ENCODE measurements around the gene KRT15. TPM values are rescaled to one million over a fixed set of nuclear protein-coding genes. Genes with fewer than 3 reads are reported as not detected.

KRT15 gene
- total and polyA plus RNA-seq, 4 donors, result 15.2 to 51.7 (median 27.0) TPM

DNA sequence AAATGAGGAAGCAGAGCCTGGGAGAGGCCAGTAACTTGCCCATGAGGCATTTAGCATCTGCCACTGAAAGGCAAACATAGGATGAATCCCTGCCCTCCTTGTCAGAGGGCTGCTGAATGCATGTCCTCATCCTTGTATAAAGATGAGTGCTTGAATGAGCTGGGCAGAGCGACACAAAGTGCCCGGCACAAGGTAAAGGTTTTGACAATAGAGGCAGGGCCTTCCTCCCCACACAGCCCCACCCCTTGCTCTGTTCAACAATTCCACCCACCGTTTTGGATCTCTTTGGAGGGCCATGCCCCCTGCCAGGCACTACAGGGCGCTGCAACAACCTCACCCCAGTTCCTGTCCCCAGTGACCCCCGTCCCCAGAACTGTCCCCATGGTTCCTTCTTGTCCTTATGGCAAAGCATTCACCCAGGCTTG lies 10.8 kb upstream of the KRT15 start:
- H3K27ac ChIP-seq (ENCODE audit: low read depth in 1 of 2, low read length in 1 of 2), result peak overlapping the region in 1 of 2 donors; percentile 65
- DNase-seq (no peak), ATAC-seq (ENCODE audit: insufficient read depth, low FRiP score) (no peak)
- H3K4me3 ChIP-seq, result no peak overlapping the region
- H3K9ac ChIP-seq (ENCODE audit: insufficient read depth in 1 of 2, low read length in 2 of 2), result no peak overlapping the region
- H3K4me1 ChIP-seq (ENCODE audit: control insufficient read depth in 5 of 5, insufficient read depth in 5 of 5, low read length in 5 of 5), result peaks cover 0 to 3% (median 0%) of the 10 kb centered on the region in 5 donors
- 59 to 67% methylated on average over 5 of the region's 5 CpGs for WGBS, 2 donors
- TF ChIP-seq CTCF (IDR thresholded peaks at IDR 0.05; ENCODE audit: control extremely low read depth, extremely low read depth), result no peak
- H3K27me3 ChIP-seq (ENCODE audit: control insufficient read depth in 3 of 3, insufficient read depth in 3 of 3, low read length in 2 of 3), result peaks cover 0 to 28% (median 27%) of the 10 kb centered on the region in 3 donors
- H3K36me3 ChIP-seq (ENCODE audit: control insufficient read depth in 4 of 4, insufficient read depth in 4 of 4, low read length in 4 of 4), result no peaks in the 10 kb centered on the region
- peaks cover 0 to 4% (median 0%) of the 10 kb centered on the region in 4 donors for H3K9me3 ChIP-seq (ENCODE audit: control insufficient read depth in 4 of 4, insufficient read depth in 3 of 4, low read length in 3 of 4)

GRCh38 chr17:41528959-41529353 lies 10.3 kb upstream of the KRT15 start:
- peaks cover 0 to 3% (median 0%) of the 10 kb centered on the region in 5 donors for H3K4me1 ChIP-seq (ENCODE audit: control insufficient read depth in 5 of 5, insufficient read depth in 5 of 5, low read length in 5 of 5)
- ATAC-seq (ENCODE audit: insufficient read depth, low FRiP score) (no peak), DNase-seq (no peak)
- WGBS, 2 donors, result 47 to 51% methylated on average over 10 of the region's 10 CpGs
- peaks cover 0 to 4% (median 0%) of the 10 kb centered on the region in 4 donors for H3K9me3 ChIP-seq (ENCODE audit: control insufficient read depth in 4 of 4, insufficient read depth in 3 of 4, low read length in 3 of 4)
- no peaks in the 10 kb centered on the region for H3K36me3 ChIP-seq (ENCODE audit: control insufficient read depth in 4 of 4, insufficient read depth in 4 of 4, low read length in 4 of 4)
- peak overlapping the region in 1 of 2 donors; percentile 65 for H3K27ac ChIP-seq (ENCODE audit: low read depth in 1 of 2, low read length in 1 of 2)
- peaks cover 0 to 28% (median 27%) of the 10 kb centered on the region in 3 donors for H3K27me3 ChIP-seq (ENCODE audit: control insufficient read depth in 3 of 3, insufficient read depth in 3 of 3, low read length in 2 of 3)
- no peak for TF ChIP-seq CTCF (IDR thresholded peaks at IDR 0.05; ENCODE audit: control extremely low read depth, extremely low read depth)
- H3K9ac ChIP-seq (ENCODE audit: insufficient read depth in 1 of 2, low read length in 2 of 2), result no peak overlapping the region
- H3K4me3 ChIP-seq, result no peak overlapping the region

GRCh38 chr17:41527063-41528023 lies 8.7 kb upstream of the KRT15 start:
- peak overlapping the region; percentile 33 for H3K4me3 ChIP-seq
- 6 to 7% methylated on average over 62 of the region's 62 CpGs for WGBS, 2 donors
- peaks cover 0 to 6% (median 0%) of the 10 kb centered on the region in 5 donors for H3K4me1 ChIP-seq (ENCODE audit: control insufficient read depth in 5 of 5, insufficient read depth in 5 of 5, low read length in 5 of 5)
- peaks cover 0 to 28% (median 27%) of the 10 kb centered on the region in 3 donors for H3K27me3 ChIP-seq (ENCODE audit: control insufficient read depth in 3 of 3, insufficient read depth in 3 of 3, low read length in 2 of 3)
- H3K9ac ChIP-seq (ENCODE audit: insufficient read depth in 1 of 2, low read length in 2 of 2), result peak overlapping the region in 1 of 2 donors; percentile 63
- peak overlapping the region in 1 of 2 donors; percentile 87 for H3K27ac ChIP-seq (ENCODE audit: low read depth in 1 of 2, low read length in 1 of 2)
- H3K36me3 ChIP-seq (ENCODE audit: control insufficient read depth in 4 of 4, insufficient read depth in 4 of 4, low read length in 4 of 4), result no peaks in the 10 kb centered on the region
- peaks cover 0 to 4% (median 0%) of the 10 kb centered on the region in 4 donors for H3K9me3 ChIP-seq (ENCODE audit: control insufficient read depth in 4 of 4, insufficient read depth in 3 of 4, low read length in 3 of 4)
- TF ChIP-seq CTCF (IDR thresholded peaks at IDR 0.05; ENCODE audit: control extremely low read depth, extremely low read depth), result no peak
- ATAC-seq (ENCODE audit: insufficient read depth, low FRiP score), result peak; percentile 17
- peak in 1 of 3 donors; percentile 31 for DNase-seq
